Keratinocyte (primary cell): Measurements from ENCODE around the gene PRKAA1.
A peak's percentile ranks its signal among the peaks of the same experiment; 100 is the strongest.

Source experiments
- CTCF ChIP-seq, 3 experiments: IDR thresholded peaks in 1 of 3; conservative IDR thresholded peaks in 1 of 3; optimal IDR thresholded peaks in 1 of 3; 2 replicates in 2 of 3; 3 replicates in 1 of 3; pipeline versions ENCODE3 to v1.5.1; 2011; ENCODE audit warnings: low read length in 3 of 3, mild to moderate bottlenecking in 3 of 3, moderate library complexity in 2 of 3, control low read depth in 1 of 3, inconsistent platforms in 1 of 3; ENCODE audit not compliant: insufficient read depth in 2 of 3; ENCODE audit errors: extremely low read depth in 1 of 3
- EZH2 ChIP-seq: IDR thresholded peaks from one replicate; pipeline ENCODE4 v1.6.1; 2012; ENCODE audit warnings: inconsistent platforms, mild to moderate bottlenecking, low read length, moderate library complexity

GRCh38 chr5:40755407-40756365 is 42.5 kb downstream of the PRKAA1 start, which contains the start of gene TTC33:
- TF ChIP-seq CTCF (optimal IDR thresholded peaks at IDR 0.05 in 1 of 3, IDR thresholded peaks at IDR 0.05 in 1 of 3, conservative IDR thresholded peaks at IDR 0.05 in 1 of 3; ENCODE audit: extremely low read depth in 1 of 3, insufficient read depth in 2 of 3, low read length in 3 of 3) = peak; percentile 54 to 88 (median 74)
- no peak for TF ChIP-seq EZH2
